Fibroblast of pulmonary artery (primary cell): ENCODE results near the gene PASK.

Experiments
- DNase-seq: peaks from one replicate; pipeline ENCODE4 v3.0.0-alpha.2; 2010; ENCODE audit warnings: low read depth
- H3K4me3 ChIP-seq: replicated peaks from 2 replicates; pipeline ENCODE4 v1.5.1; 2011; ENCODE audit warnings: low read depth, mild to moderate bottlenecking, control low read depth, low read length, moderate library complexity
- CTCF ChIP-seq: IDR thresholded peaks from 2 replicates; pipeline ENCODE4 v1.5.1; 2011; ENCODE audit warnings: mild to moderate bottlenecking, control low read depth, low read length, inconsistent platforms; ENCODE audit errors: missing control alignments

The PASK gene

GRCh38 chr2:241128266-241128665 is 21.0 kb downstream of the PASK start:
- DNase-seq: no peak
- TF ChIP-seq CTCF: no peak
- no peak overlapping the region for H3K4me3 ChIP-seq

GRCh38 chr2:241126771-241127202 is 22.5 kb downstream of the PASK start:
- no peak overlapping the region for H3K4me3 ChIP-seq
- DNase-seq: no peak
- no peak for TF ChIP-seq CTCF

GRCh38 chr2:241126201-241126611 is 23.1 kb downstream of the PASK start:
- DNase-seq: no peak
- TF ChIP-seq CTCF: no peak
- no peak overlapping the region for H3K4me3 ChIP-seq

GRCh38 chr2:241125626-241126025 is 23.6 kb downstream of the PASK start:
- TF ChIP-seq CTCF: no peak
- no peak for DNase-seq
- H3K4me3 ChIP-seq: no peak overlapping the region

- H3K4me3 ChIP-seq: no peak overlapping the region
- DNase-seq: no peak
- TF ChIP-seq CTCF: no peak
Measured at GRCh38 chr2:241123816-241124536, 25.3 kb downstream of the PASK start.

- no peak for TF ChIP-seq CTCF
- DNase-seq: no peak
- H3K4me3 ChIP-seq: no peak overlapping the region
Measured at GRCh38 chr2:241122376-241123002, 26.8 kb downstream of the PASK start.

- DNase-seq: no peak
- TF ChIP-seq CTCF: no peak
- no peak overlapping the region for H3K4me3 ChIP-seq
Measured at GRCh38 chr2:241121008-241121407, 28.3 kb downstream of the PASK start.
